ENCODE measurements around the gene GJB4. TPM values are rescaled to one million over a fixed set of nuclear protein-coding genes. Genes with fewer than 3 reads are reported as not detected.
"Not testable (repeated sequence)": the region's sequence is repeated elsewhere in the genome, so short reads cannot be mapped to it uniquely, and the experiment has no call there.

The GJB4 gene
- total RNA-seq, 1 donor from 2014 or later = 8.2 TPM

GRCh38 chr1:34808051-34808810, 48.7 kb downstream of the GJB4 start:
- FAIRE-seq (no peak), DNase-seq (ENCODE audit: low read depth) (no peak)
- Histone ChIP-seq H3K4me3 (ENCODE audit: low read depth, low read length) (no peak overlapping the region), H3K36me3 (ENCODE audit: control insufficient read depth, insufficient read depth, low read length) (no peaks in the 10 kb centered on the region), H3K27me3 (ENCODE audit: control insufficient read depth, insufficient read depth, low read length) (no peaks in the 10 kb centered on the region)
- TF ChIP-seq CTCF (IDR thresholded peaks at IDR 0.05; ENCODE audit: insufficient read depth, low read length, severe bottlenecking) = no peak

GRCh38 chr1:34810781-34811180, 51.2 kb downstream of the GJB4 start:
- DNase-seq (ENCODE audit: low read depth); H3K36me3 ChIP-seq (ENCODE audit: control insufficient read depth, insufficient read depth, low read length); H3K27me3 ChIP-seq (ENCODE audit: control insufficient read depth, insufficient read depth, low read length); FAIRE-seq; H3K4me3 ChIP-seq (ENCODE audit: low read depth, low read length): not testable (repeated sequence)

Other genes starting within 250 kb of the GJB4 start
- 95.8 and 101 TPM in 2 replicates for gene GJB5, start 4.7 kb upstream of the GJB4 start, total RNA-seq
- 136 and 159 TPM in 2 replicates for gene GJB3, start 21.5 kb downstream of the GJB4 start, total RNA-seq
- not detected in 2 replicates for gene GJA4, start 33.3 kb downstream of the GJB4 start, total RNA-seq
- 34.8 and 36.1 TPM in 2 replicates for gene SMIM12, start 100.0 kb downstream of the GJB4 start, total RNA-seq
- gene DLGAP3, start 169.9 kb downstream of the GJB4 start, total RNA-seq = not detected in 2 replicates
- gene TMEM35B, start 225.6 kb downstream of the GJB4 start, total RNA-seq = 7.8 and 8.4 TPM in 2 replicates